ENCODE results near the gene FARP1.
"Not testable (repeated sequence)": the region's sequence is repeated elsewhere in the genome, so short reads cannot be mapped to it uniquely, and the experiment has no call there.

FARP1 gene

GRCh38 chr13:98406427-98406826, 263.5 kb downstream of the FARP1 start:
- DNase-seq = no peak

- no peak for DNase-seq
Measured at GRCh38 chr13:98406971-98407370, 264.1 kb downstream of the FARP1 start.

GRCh38 chr13:98407575-98407974, 264.7 kb downstream of the FARP1 start:
- DNase-seq = no peak

GRCh38 chr13:98409281-98409680, 266.4 kb downstream of the FARP1 start:
- no peak for DNase-seq

- DNase-seq = no peak
Measured at GRCh38 chr13:98410612-98411011, 267.7 kb downstream of the FARP1 start.

GRCh38 chr13:98411013-98411412, 268.1 kb downstream of the FARP1 start:
- no peak for DNase-seq

- no peak for DNase-seq
Measured at GRCh38 chr13:98411617-98412265, 268.8 kb downstream of the FARP1 start.

- not testable (repeated sequence) for DNase-seq
Measured at GRCh38 chr13:98413278-98413677, 270.4 kb downstream of the FARP1 start.

GRCh38 chr13:98413796-98414195, 270.9 kb downstream of the FARP1 start:
- DNase-seq = no peak

GRCh38 chr13:98415326-98416070, 272.6 kb downstream of the FARP1 start:
- no peak for DNase-seq

- DNase-seq = no peak
Measured at GRCh38 chr13:98416408-98416807, 273.5 kb downstream of the FARP1 start.

- no peak for DNase-seq
Measured at GRCh38 chr13:98419786-98420553, 277.1 kb downstream of the FARP1 start.

GRCh38 chr13:98420554-98421175, 277.8 kb downstream of the FARP1 start:
- no peak for DNase-seq

- DNase-seq = no peak
Measured at GRCh38 chr13:98422046-98422445, 279.2 kb downstream of the FARP1 start.

GRCh38 chr13:98423417-98423816, 280.5 kb downstream of the FARP1 start:
- no peak for DNase-seq

- DNase-seq = no peak
Measured at GRCh38 chr13:98427331-98427995, 284.6 kb downstream of the FARP1 start.

GRCh38 chr13:98428256-98428966, 285.5 kb downstream of the FARP1 start:
- no peak for DNase-seq

GRCh38 chr13:98429081-98429480, 286.2 kb downstream of the FARP1 start:
- DNase-seq = no peak

- DNase-seq = no peak
Measured at GRCh38 chr13:98429531-98429930, 286.6 kb downstream of the FARP1 start.

GRCh38 chr13:98429977-98430736, 287.3 kb downstream of the FARP1 start:
- DNase-seq = no peak

GRCh38 chr13:98432638-98433037, 289.7 kb downstream of the FARP1 start:
- DNase-seq = no peak
